HepG2 (cell line): Measurements from ENCODE around the gene COL18A1. TPM values are rescaled to one million over a fixed set of nuclear protein-coding genes. Genes with fewer than 3 reads are reported as not detected.

Source experiments
- CAMTA2 ChIP-seq: sonication (generic); formaldehyde crosslinking; IDR thresholded peaks from 2 replicates; pipeline ENCODE4 v1.4.0; 2020; ENCODE audit warnings: mild to moderate bottlenecking, missing genetic modification reagents, borderline replicate concordance
- CBX5 ChIP-seq: sonication (generic); formaldehyde crosslinking; IDR thresholded peaks from 2 replicates; pipeline ENCODE4 v1.4.0; 2020; ENCODE audit warnings: missing genetic modification reagents, borderline replicate concordance
- E2F1 ChIP-seq: sonication (generic); formaldehyde crosslinking; IDR thresholded peaks from 2 replicates; pipeline ENCODE4 v1.5.0; 2020; ENCODE audit warnings: missing genetic modification reagents
- EED ChIP-seq: sonication (generic); formaldehyde crosslinking; IDR thresholded peaks from 2 replicates; pipeline ENCODE4 v1.5.0; 2020; ENCODE audit warnings: mild to moderate bottlenecking, missing genetic modification reagents
- FLYWCH1 ChIP-seq: sonication (generic); formaldehyde crosslinking; IDR thresholded peaks from 2 replicates; pipeline ENCODE4 v1.8.1; 2023; ENCODE audit warnings: mild to moderate bottlenecking, missing genetic modification reagents
- FOXC1 ChIP-seq: sonication (generic); formaldehyde crosslinking; IDR thresholded peaks from 2 replicates; pipeline ENCODE4 v1.8.0; 2022; ENCODE audit warnings: mild to moderate bottlenecking, missing genetic modification reagents, borderline replicate concordance
- FOXK2 ChIP-seq: fragments of 450-650 bp; IDR thresholded peaks from 2 replicates; pipeline ENCODE4 v1.6.1; 2016
- KMT2A ChIP-seq: sonication (generic); formaldehyde crosslinking; IDR thresholded peaks from 2 replicates; pipeline ENCODE4 v1.4.0; 2020; ENCODE audit warnings: missing genetic modification reagents
- MED13 ChIP-seq: sonication (generic); formaldehyde crosslinking; IDR thresholded peaks from 2 replicates; pipeline ENCODE4 v1.5.0; 2020; ENCODE audit warnings: missing genetic modification reagents
- MEIS1 ChIP-seq: sonication (generic); formaldehyde crosslinking; IDR thresholded peaks from 2 replicates; pipeline ENCODE4 v1.9.0; 2021; ENCODE audit warnings: mild to moderate bottlenecking, missing genetic modification reagents, moderate library complexity, borderline replicate concordance
- NFE2 ChIP-seq: sonication (generic); formaldehyde crosslinking; IDR thresholded peaks from 2 replicates; pipeline ENCODE4 v1.4.0; 2020; ENCODE audit warnings: missing genetic modification reagents
- NFKBIZ ChIP-seq: IDR thresholded peaks from 2 replicates; pipeline ENCODE4 v1.6.1; 2018; ENCODE audit warnings: missing genetic modification reagents, missing compliant biosample characterization
- NR3C1 ChIP-seq: sonication (generic); formaldehyde crosslinking; IDR thresholded peaks from 2 replicates; pipeline ENCODE4 v1.4.0; 2020; ENCODE audit warnings: missing genetic modification reagents
- PRDM4 ChIP-seq: sonication (generic); formaldehyde crosslinking; IDR thresholded peaks from 2 replicates; pipeline ENCODE4 v1.9.0; 2021; ENCODE audit warnings: missing genetic modification reagents, borderline replicate concordance
- RFX1 ChIP-seq: fragments of 450-650 bp; IDR thresholded peaks from 2 replicates; pipeline ENCODE4 v1.6.1; 2017
- RXRA ChIP-seq: sonication (generic); formaldehyde crosslinking; IDR thresholded peaks from 2 replicates; pipeline ENCODE4 v1.5.1; 2020; ENCODE audit warnings: missing genetic modification reagents
- SMARCE1 ChIP-seq: fragments of 450-650 bp; IDR thresholded peaks from 2 replicates; pipeline ENCODE4 v1.6.1; 2017; ENCODE audit warnings: borderline replicate concordance
- TARDBP ChIP-seq: sonication (generic); formaldehyde crosslinking; IDR thresholded peaks from 2 replicates; pipeline ENCODE4 v1.8.0; 2022; ENCODE audit warnings: mild to moderate bottlenecking, missing genetic modification reagents
- TCF12 ChIP-seq, 2 experiments: fragments of 450-650 bp in 1 of 2; sonication (generic) in 1 of 2; formaldehyde crosslinking in 1 of 2; IDR thresholded peaks; 2 replicates each; pipeline versions ENCODE4 v1.6.1 to v1.8.0; 2017 to 2022; ENCODE audit warnings: antibody characterized with exemption in 1 of 2, mild to moderate bottlenecking in 1 of 2, missing genetic modification reagents in 1 of 2, moderate library complexity in 1 of 2
- YEATS2 ChIP-seq: sonication (generic); formaldehyde crosslinking; IDR thresholded peaks from 2 replicates; pipeline ENCODE4 v1.4.0; 2020; ENCODE audit warnings: missing genetic modification reagents, borderline replicate concordance
- ZBTB34 ChIP-seq: sonication (generic); formaldehyde crosslinking; IDR thresholded peaks from 2 replicates; pipeline ENCODE4 v1.8.0; 2022; ENCODE audit warnings: mild to moderate bottlenecking, missing genetic modification reagents
- ZNF136 ChIP-seq: sonication (generic); formaldehyde crosslinking; IDR thresholded peaks from 2 replicates; pipeline ENCODE4 v1.8.1; 2022; ENCODE audit warnings: low read depth, mild to moderate bottlenecking, moderate library complexity, missing genetic modification reagents
- ZNF24 ChIP-seq: fragments of 450-650 bp; IDR thresholded peaks from 2 replicates; pipeline ENCODE4 v1.6.1; 2017; ENCODE audit warnings: antibody characterized with exemption, mild to moderate bottlenecking
- ZNF260 ChIP-seq: sonication (generic); formaldehyde crosslinking; IDR thresholded peaks from 2 replicates; pipeline ENCODE4 v1.4.0; 2020; ENCODE audit warnings: missing genetic modification reagents, low read depth, mild to moderate bottlenecking, borderline replicate concordance
- ZNF546 ChIP-seq: sonication (generic); formaldehyde crosslinking; conservative IDR thresholded peaks from 2 replicates; pipeline ENCODE4 v1.8.1; 2023; ENCODE audit warnings: mild to moderate bottlenecking, missing genetic modification reagents
- ZNF556 ChIP-seq: sonication (generic); formaldehyde crosslinking; IDR thresholded peaks from 2 replicates; pipeline ENCODE4 v1.4.0; 2020; ENCODE audit warnings: mild to moderate bottlenecking, missing genetic modification reagents, borderline replicate concordance
- ZSCAN30 ChIP-seq: sonication (generic); formaldehyde crosslinking; IDR thresholded peaks from 2 replicates; pipeline ENCODE4 v1.5.0; 2020; ENCODE audit warnings: mild to moderate bottlenecking, missing genetic modification reagents
- polyA plus RNA-seq, 8 experiments: library from polyadenylated mRNA; depleted of rRNA in 3 of 8; stranded (reverse) in 7 of 8; unstranded in 1 of 8; fragments of >200 nt; fragmentation: Illumina TruSeq in 4 of 8; extraction: Trizol in 4 of 8; gene quantifications; 2 replicates each; pipeline versions ENCODE4 v1.2.1 to v1.2.3, GENCODE V29; 2011 to 2016; ENCODE audit warnings: low read depth in 4 of 8, missing spikeins in 1 of 8, mixed read lengths in 1 of 8; ENCODE audit not compliant: insufficient read depth in 1 of 8
- total RNA-seq, 5 experiments: library from RNA; depleted of rRNA; stranded (reverse); fragments of >200 nt; fragmentation: Illumina TruSeq; extraction: Trizol; gene quantifications; 2 replicates each; pipeline ENCODE4 v1.2.3, GENCODE V29; 2016; ENCODE audit warnings: low read depth in 1 of 5

COL18A1 gene
- total and polyA plus RNA-seq, 2 of the 13 experiments (the other 11 are each of a cell fraction or from before 2014, with no cell fraction given), result 79.0 to 102 TPM

- peak; percentile 44; the same call in 1 of the 2 replicates for TF ChIP-seq MEIS1 (CRISPR knock-in tag)
- TF ChIP-seq TCF12 (IDR thresholded peaks at IDR 0.05), result no peak
- TF ChIP-seq TCF12 (CRISPR knock-in tag; IDR thresholded peaks at IDR 0.05), result peak; percentile 91
- TF ChIP-seq PRDM4 (CRISPR knock-in tag), result no peak
- no peak for TF ChIP-seq FOXK2
- TF ChIP-seq ZNF546, result no peak
- TF ChIP-seq E2F1 (CRISPR knock-in tag), result no peak
- no peak for TF ChIP-seq SMARCE1
- TF ChIP-seq TARDBP (CRISPR knock-in tag), result peak; percentile 89
- no peak for TF ChIP-seq ZNF136 (CRISPR knock-in tag)
- TF ChIP-seq ZNF24, result no peak
- no peak for TF ChIP-seq YEATS2 (CRISPR knock-in tag)
- no peak for TF ChIP-seq NFKBIZ (CRISPR knock-in tag)
- 0 out of 2 replicates have a peak, but pooled peaks have one; percentile 46 for TF ChIP-seq ZBTB34
- peak; percentile 72; the same call in 1 of the 2 replicates for TF ChIP-seq MED13
- TF ChIP-seq CAMTA2, result no peak
- 0 out of 2 replicates have a peak, but pooled peaks have one; percentile 30 for TF ChIP-seq CBX5 (CRISPR knock-in tag)
- no peak for TF ChIP-seq ZNF556 (CRISPR knock-in tag)
- no peak for TF ChIP-seq FLYWCH1 (CRISPR knock-in tag)
- no peak for TF ChIP-seq NFE2 (CRISPR knock-in tag)
- TF ChIP-seq ZSCAN30 (CRISPR knock-in tag), result no peak
- TF ChIP-seq ZNF260 (CRISPR knock-in tag), result no peak
- no peak for TF ChIP-seq EED (CRISPR knock-in tag)
- TF ChIP-seq NR3C1 (CRISPR knock-in tag), result no peak
- TF ChIP-seq RXRA (CRISPR knock-in tag), result peak; percentile 54; the same call in 1 of the 2 replicates
- no peak for TF ChIP-seq KMT2A
- TF ChIP-seq RFX1, result no peak
- TF ChIP-seq FOXC1 (CRISPR knock-in tag), result 0 out of 2 replicates have a peak, but pooled peaks have one; percentile 21
These were observed 39.2 kb upstream of the COL18A1 start (continued) for GRCh38 chr21:45365608-45366241.
